Measurements from ENCODE around the gene CPA3.

DNA sequence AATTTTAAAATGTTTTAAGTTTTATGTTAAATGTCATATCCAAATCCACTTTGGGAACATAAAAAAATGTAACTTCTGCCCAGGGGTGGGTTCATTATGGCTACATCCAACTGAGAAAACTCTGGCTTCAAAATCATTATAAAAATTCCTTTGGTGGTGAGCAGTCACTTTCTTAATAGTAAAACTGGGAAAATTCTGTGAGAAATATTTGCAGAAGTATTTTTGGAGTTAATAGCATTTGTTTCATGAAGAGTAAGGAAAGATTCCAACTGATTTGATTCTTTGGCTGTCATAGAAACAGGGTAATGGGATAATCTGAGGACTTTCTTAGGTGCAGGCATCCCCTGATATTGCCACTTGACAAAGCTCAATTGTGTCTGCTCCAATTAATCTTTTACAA is 38.8 kb downstream of the CPA3 start:
- no peak for TF ChIP-seq EZH2 (IDR thresholded peaks at IDR 0.05; ENCODE audit: insufficient read depth, poor library complexity, severe bottlenecking)
- no peak for TF ChIP-seq EZH2phosphoT487 (IDR thresholded peaks at IDR 0.05; ENCODE audit: insufficient read depth, low read depth)

Measured in GM23248 (cell line).